PC-9 (cell line): Measurements from ENCODE around the gene NTM. TPM values are rescaled to one million over a fixed set of nuclear protein-coding genes. Genes with fewer than 3 reads are reported as not detected.

ENCODE experiments used
- BruUV-seq: library from RNA; stranded (reverse); fragments of 400-500 nt; replicated peaks from 2 replicates; lab custom pipeline; 2021; lab: Mats Ljungman, UMichigan
- CTCF ChIA-PET: fragments of 300-600 bp; sonication (Branson Sonifier 250); formaldehyde crosslinking; loops from one replicate; lab custom pipeline; 2022; ENCODE audit warnings: antibody characterized with exemption; lab: Charles Lee
- POLR2A ChIA-PET: fragments of 300-600 bp; sonication (Branson Sonifier 250); formaldehyde crosslinking; loops from one replicate; lab custom pipeline; 2022; ENCODE audit warnings: antibody characterized with exemption; ENCODE audit not compliant: unreplicated experiment; lab: Charles Lee
- DNase-seq, 2 experiments: peaks; one replicate each; pipeline versions ENCODE4 v3.0.0 to v3.0.0-alpha.2; 2015 to 2022; ENCODE audit warnings: mixed read lengths in 1 of 2
- H2AFZ ChIP-seq: fragments of 200-600 bp; sonication (generic); 2 replicates; pipeline ENCODE4 v1.8.1; 2017; ENCODE audit warnings: antibody characterized with exemption
- H3F3A ChIP-seq: fragments of 200-600 bp; sonication (generic); 2 replicates; pipeline ENCODE4 v1.8.1; 2017; ENCODE audit warnings: antibody characterized with exemption, mild to moderate bottlenecking, low read depth; ENCODE audit not compliant: insufficient read depth
- H3K27ac ChIP-seq: fragments of 200-600 bp; sonication (generic); 2 replicates; pipeline ENCODE4 v1.6.1; 2016; ENCODE audit warnings: mixed run types
- H3K27me3 ChIP-seq: fragments of 200-600 bp; sonication (generic); 2 replicates; pipeline ENCODE4 v1.6.1; 2016; ENCODE audit warnings: low read depth, mixed run types; ENCODE audit not compliant: insufficient read depth
- H3K36me3 ChIP-seq: fragments of 200-600 bp; sonication (generic); 2 replicates; pipeline ENCODE4 v1.6.1; 2016; ENCODE audit warnings: low read depth, mixed run types
- H3K4me1 ChIP-seq: fragments of 200-600 bp; sonication (generic); replicated peaks from 2 replicates; pipeline ENCODE4 v1.6.1; 2016; ENCODE audit warnings: mixed run types; ENCODE audit not compliant: insufficient read depth
- H3K4me2 ChIP-seq: fragments of 200-600 bp; sonication (generic); 2 replicates; pipeline ENCODE4 v1.6.1; 2017; ENCODE audit warnings: mixed run types
- H3K4me3 ChIP-seq: fragments of 200-600 bp; sonication (generic); 2 replicates; pipeline ENCODE4 v1.6.1; 2016; ENCODE audit warnings: mixed run types
- H3K79me2 ChIP-seq: fragments of 200-600 bp; sonication (generic); 2 replicates; pipeline ENCODE4 v1.6.1; 2017; ENCODE audit warnings: low read depth, mixed run types
- H3K9me2 ChIP-seq: fragments of 200-600 bp; sonication (generic); 2 replicates; pipeline ENCODE4 v1.8.1; 2017; ENCODE audit warnings: mild to moderate bottlenecking; ENCODE audit not compliant: insufficient read depth
- H3K9me3 ChIP-seq: fragments of 200-600 bp; sonication (generic); 2 replicates; pipeline ENCODE4 v1.8.1; 2016; ENCODE audit warnings: low read depth; ENCODE audit not compliant: insufficient read depth
- H4K20me1 ChIP-seq: fragments of 200-600 bp; sonication (generic); 2 replicates; pipeline ENCODE4 v1.8.1; 2017; ENCODE audit not compliant: insufficient read depth
- EZH2 ChIP-seq: fragments of 200-600 bp; sonication (generic); IDR thresholded peaks from 2 replicates; pipeline ENCODE4 v1.8.0; 2017; ENCODE audit warnings: antibody characterized with exemption, low read depth
- intact Hi-C: fragments of 100-400 bp; cut with micrococcal nuclease; formaldehyde crosslinking; loops from one replicate; pipeline ENCODE4 v1.10.0; 2022; ENCODE audit not compliant: unreplicated experiment
- total RNA-seq: library from RNA; stranded (reverse); gene quantifications from 2 replicates; pipeline ENCODE4 v1.2.3, GENCODE V29; 2021
- TF ChIP-seq, protein P1 (sequence below): fragments of 200-600 bp; sonication (generic); conservative IDR thresholded peaks from 2 replicates; pipeline ENCODE4 v1.6.1; 2017; ENCODE audit warnings: mixed run types, antibody characterized with exemption, mild to moderate bottlenecking, moderate library complexity

Gene NTM
- total RNA-seq, 1 experiment from 2014 or later = not detected

DNA sequence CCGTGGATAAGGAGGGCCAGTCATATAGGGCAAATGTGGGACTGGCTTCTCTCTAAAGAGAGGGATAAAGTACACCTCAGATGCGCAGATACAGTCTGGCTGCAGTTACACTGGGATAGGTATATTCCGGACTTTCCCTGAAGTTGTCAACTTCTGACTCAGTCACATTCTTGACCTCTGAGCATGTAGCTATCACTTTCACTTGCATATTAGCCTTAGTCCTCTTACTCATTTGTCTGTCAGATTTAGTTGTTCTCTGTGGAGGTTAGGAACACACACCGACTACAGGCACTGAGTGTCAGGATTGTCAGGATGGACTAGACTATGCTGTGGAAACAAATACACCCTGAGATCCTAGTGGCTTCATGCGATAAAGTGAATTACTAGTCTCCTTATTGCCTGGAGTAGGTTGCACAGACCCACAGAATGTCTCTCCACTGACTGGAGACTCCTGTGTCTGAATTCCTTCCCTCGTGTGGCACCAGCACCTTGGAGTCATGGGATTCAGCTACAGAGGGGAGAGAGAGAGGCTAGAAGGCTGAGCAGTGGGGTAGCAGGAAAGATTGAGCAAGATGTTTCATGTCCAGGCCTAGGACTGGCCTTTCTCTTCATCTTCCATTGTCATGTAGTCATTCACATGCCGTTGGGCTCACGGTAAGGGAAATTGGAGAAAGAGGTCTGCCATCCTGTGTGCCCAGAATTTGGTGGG is 654.3 kb downstream of the NTM start:
- ChIA-PET CTCF (no interaction called here), POLR2A (no interaction called here)
- TF ChIP-seq, protein P1, sequence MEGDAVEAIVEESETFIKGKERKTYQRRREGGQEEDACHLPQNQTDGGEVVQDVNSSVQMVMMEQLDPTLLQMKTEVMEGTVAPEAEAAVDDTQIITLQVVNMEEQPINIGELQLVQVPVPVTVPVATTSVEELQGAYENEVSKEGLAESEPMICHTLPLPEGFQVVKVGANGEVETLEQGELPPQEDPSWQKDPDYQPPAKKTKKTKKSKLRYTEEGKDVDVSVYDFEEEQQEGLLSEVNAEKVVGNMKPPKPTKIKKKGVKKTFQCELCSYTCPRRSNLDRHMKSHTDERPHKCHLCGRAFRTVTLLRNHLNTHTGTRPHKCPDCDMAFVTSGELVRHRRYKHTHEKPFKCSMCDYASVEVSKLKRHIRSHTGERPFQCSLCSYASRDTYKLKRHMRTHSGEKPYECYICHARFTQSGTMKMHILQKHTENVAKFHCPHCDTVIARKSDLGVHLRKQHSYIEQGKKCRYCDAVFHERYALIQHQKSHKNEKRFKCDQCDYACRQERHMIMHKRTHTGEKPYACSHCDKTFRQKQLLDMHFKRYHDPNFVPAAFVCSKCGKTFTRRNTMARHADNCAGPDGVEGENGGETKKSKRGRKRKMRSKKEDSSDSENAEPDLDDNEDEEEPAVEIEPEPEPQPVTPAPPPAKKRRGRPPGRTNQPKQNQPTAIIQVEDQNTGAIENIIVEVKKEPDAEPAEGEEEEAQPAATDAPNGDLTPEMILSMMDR = no peak
- TF ChIP-seq EZH2 = no peak
- DNase-seq = no peak
- Histone ChIP-seq H3K79me2 (no peaks in the 10 kb centered on the region), H3K9me2 (no peaks in the 10 kb centered on the region), H3K36me3 (no peaks in the 10 kb centered on the region), H3K4me1 (no peaks in the 10 kb centered on the region), H3K9me3 (no peaks in the 10 kb centered on the region), H4K20me1 (no peaks in the 10 kb centered on the region), H3K4me2 (no peak overlapping the region), H2AFZ (no peak overlapping the region), H3F3A (no peaks in the 10 kb centered on the region), H3K4me3 (no peak overlapping the region), H3K27me3 (no peaks in the 10 kb centered on the region), H3K27ac (no peak overlapping the region)
- intact Hi-C loops = no loop called here
- BruUV-seq = no TSS peak

DNA sequence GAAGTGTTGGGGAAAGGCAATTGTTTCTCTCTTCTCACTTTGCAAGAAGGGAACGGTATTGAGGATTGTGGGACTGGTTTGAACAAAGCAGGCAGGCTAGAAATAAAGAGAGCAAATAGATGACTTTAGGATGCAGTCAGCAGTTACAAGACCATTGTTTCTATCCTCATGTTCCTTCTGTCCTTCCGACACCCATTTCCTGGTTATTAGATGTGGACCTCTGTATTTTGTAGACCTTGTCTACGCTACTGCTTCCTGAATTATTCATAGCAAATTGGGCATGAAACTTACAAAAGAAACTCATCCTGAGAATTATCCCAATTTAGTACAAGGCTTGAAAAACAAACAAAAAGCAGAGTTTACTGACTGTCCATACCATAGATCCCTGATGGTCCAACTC is 656.3 kb downstream of the NTM start:
- POLR2A ChIA-PET = no interaction called here
- no peaks in the 10 kb centered on the region for H3F3A ChIP-seq
- no peak overlapping the region for H3K27ac ChIP-seq
- H2AFZ ChIP-seq = no peak overlapping the region
- no peak for TF ChIP-seq EZH2
- no peaks in the 10 kb centered on the region for H3K9me3 ChIP-seq
- no peaks in the 10 kb centered on the region for H3K36me3 ChIP-seq
- intact Hi-C loops = no loop called here
- no peak overlapping the region for H3K4me2 ChIP-seq
- DNase-seq = no peak
- no peaks in the 10 kb centered on the region for H3K79me2 ChIP-seq
- CTCF ChIA-PET = no interaction called here
- BruUV-seq = no TSS peak
- no peaks in the 10 kb centered on the region for H3K9me2 ChIP-seq
- no peak overlapping the region for H3K4me3 ChIP-seq
- H3K27me3 ChIP-seq = no peaks in the 10 kb centered on the region
- no peaks in the 10 kb centered on the region for H3K4me1 ChIP-seq
- H4K20me1 ChIP-seq = no peaks in the 10 kb centered on the region

- H3K27ac ChIP-seq = no peak overlapping the region
- H3K9me3 ChIP-seq = no peaks in the 10 kb centered on the region
- CTCF ChIA-PET = no interaction called here
- H3K79me2 ChIP-seq = no peaks in the 10 kb centered on the region
- H3K27me3 ChIP-seq = no peaks in the 10 kb centered on the region
- no peaks in the 10 kb centered on the region for H3K9me2 ChIP-seq
- H3K4me1 ChIP-seq = no peaks in the 10 kb centered on the region
- no peaks in the 10 kb centered on the region for H3K36me3 ChIP-seq
- POLR2A ChIA-PET = no interaction called here
- TF ChIP-seq, protein P1 = no peak; the same call in 1 of the 2 replicates
- no peak for TF ChIP-seq EZH2
- no peak overlapping the region for H3K4me2 ChIP-seq
- DNase-seq = no peak
- intact Hi-C loops = no loop called here
- no peaks in the 10 kb centered on the region for H3F3A ChIP-seq
- no peaks in the 10 kb centered on the region for H4K20me1 ChIP-seq
- H3K4me3 ChIP-seq = no peak overlapping the region
- BruUV-seq = no TSS peak
- H2AFZ ChIP-seq = no peak overlapping the region
These were observed 658.2 kb downstream of the NTM start for GRCh38 chr11:132028380-132029240.
